Vagina (tissue), 2 donors: ENCODE measurements around the gene RNASE8.

Experiments used
- CTCF ChIP-seq, 3 experiments: fragments of 450-650 bp in 2 of 3; fragments of 200-600 bp in 1 of 3; sonication (generic) in 1 of 3; IDR thresholded peaks; one replicate each; pipeline ENCODE4 v1.5.1; 2017 to 2019; ENCODE audit warnings: antibody characterized with exemption in 3 of 3, mild to moderate bottlenecking in 2 of 3, moderate library complexity in 2 of 3
- POLR2A ChIP-seq, 2 donors: fragments of 450-650 bp; IDR thresholded peaks; one replicate each; pipeline ENCODE4 v1.6.1; 2017; ENCODE audit warnings: antibody characterized with exemption in 2 of 2, mild to moderate bottlenecking in 2 of 2, moderate library complexity in 2 of 2

DNA sequence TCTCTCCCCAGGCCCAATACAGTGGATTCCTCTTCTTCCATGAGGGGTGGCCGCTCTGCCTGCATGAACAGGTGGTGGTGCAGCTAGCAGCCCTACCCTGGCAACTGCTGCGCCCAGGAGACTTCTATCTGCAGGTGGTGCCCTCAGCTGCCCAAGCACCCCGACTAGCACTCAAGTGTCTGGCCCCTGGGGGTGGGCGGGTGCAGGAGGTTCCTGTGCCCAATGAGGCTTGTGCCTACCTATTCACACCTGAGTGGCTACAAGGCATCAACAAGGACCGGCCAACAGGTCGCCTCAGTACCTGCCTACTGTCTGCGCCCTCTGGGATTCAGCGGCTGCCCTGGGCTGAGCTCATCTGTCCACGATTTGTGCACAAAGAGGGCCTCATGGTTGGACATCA lies 16.3 kb downstream of the RNASE8 start:
- TF ChIP-seq CTCF (IDR thresholded peaks at IDR 0.05) (no peak), POLR2A (IDR thresholded peaks at IDR 0.05) (no peak)
